UCSD-AML1 (cell line): Measurements from ENCODE around the gene GUCY2F.

ENCODE experiments used
- DNase-seq: peaks from one replicate; lab custom pipeline; 2025; ENCODE audit not compliant: unreplicated experiment; lab: John Stamatoyannopoulos, UW

The GUCY2F gene

DNA sequence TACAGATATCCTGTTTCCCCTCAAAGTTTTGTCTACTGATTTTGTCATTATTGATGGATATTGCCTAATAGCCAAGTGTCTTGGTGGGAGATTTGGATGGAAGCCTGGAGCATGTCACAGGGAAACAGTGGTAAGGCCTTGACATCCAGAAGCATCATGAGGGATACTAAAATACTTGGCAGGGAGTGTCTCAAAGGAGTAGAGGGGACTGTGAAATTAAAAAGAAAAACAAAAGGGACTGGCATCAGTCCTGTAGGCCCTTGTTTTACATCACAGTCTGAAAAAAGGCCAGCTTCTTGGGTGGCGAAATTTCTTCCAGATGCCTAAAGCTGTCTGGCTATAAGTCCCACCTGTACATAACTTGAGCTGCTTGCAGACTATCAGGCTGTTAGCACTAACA, 83.8 kb downstream of the GUCY2F start:
- no peak for DNase-seq

DNA sequence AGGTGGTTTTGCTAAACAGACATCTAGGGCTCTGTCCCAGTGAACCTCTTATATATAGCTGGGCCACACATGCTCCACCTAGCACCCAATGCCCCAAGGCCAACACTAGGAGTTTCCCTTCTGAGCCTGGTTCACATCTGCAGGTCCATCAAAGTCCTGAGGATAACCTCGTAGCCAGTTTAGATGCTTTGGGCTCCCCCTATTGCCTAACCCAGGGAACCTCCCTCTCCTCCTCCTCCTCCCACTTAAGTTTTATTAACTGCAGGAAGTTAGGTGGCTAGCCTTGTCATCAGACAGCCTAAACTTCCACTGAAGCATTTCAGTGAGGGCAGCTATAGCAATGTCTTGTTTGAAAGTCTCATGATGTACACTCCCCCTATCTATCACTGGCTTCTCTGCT, 88.0 kb downstream of the GUCY2F start:
- DNase-seq, result peak; percentile 9

- DNase-seq, result no peak
These were observed 89.0 kb downstream of the GUCY2F start for GRCh38 chrX:109392895-109393294.

GRCh38 chrX:109390556-109390955, 91.3 kb downstream of the GUCY2F start:
- no peak for DNase-seq

DNA sequence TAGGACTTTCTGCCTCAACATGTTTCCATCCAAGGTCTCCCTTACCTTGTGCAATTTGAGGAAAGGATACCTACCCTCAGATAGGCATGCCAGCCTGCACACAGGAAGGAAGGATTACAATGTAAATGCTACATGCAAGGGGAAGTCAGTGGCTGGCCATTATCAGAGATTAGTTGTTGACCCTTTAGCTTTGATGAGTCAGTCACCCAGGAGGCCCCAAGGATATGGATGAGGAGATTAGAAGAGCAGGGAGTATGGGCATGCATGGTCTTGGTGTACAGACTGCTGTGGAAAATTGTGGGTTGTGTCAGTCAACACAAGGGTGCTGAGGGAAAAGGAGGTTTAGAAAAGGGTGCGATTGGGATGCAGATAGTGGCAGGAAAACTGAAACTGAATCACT, 92.0 kb downstream of the GUCY2F start:
- no peak for DNase-seq

DNA sequence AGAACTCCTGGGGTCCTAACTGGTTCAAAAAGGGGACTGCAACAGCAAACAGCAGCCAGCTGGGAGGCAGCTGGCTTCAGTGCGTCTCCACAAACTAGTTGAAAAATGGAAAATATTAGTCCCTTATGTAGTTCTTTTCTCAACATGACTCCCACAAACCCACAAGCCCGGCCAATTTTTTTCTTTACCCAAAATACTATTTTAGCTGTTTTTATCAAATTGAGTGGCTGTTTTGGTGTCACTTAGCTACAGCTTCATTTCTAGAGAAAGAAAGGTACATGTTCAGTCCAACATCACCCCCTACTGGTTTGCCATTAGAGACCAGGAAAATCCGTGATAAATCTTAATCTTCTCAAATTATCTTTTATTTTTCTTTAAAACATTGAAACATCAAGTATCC, 97.2 kb downstream of the GUCY2F start:
- DNase-seq, result no peak

DNA sequence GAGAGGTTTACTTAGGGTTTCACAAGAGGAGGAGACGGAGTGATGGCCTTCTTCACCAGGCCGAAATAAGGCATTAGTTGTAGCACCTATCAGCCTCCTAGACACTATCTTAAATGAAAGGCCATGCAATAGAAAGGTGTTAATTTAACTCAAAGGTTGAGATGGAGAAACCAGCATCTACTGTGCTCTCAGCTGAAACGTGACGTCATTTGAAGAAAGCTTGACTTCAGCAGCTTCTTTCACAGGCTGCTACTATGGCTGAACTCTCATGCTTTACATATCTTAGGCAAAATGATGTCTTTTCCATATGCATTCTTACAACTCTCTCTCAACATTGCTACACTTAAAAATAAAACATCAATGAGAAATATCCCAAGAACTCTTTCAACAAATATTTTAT, 99.6 kb downstream of the GUCY2F start:
- no peak for DNase-seq

DNA sequence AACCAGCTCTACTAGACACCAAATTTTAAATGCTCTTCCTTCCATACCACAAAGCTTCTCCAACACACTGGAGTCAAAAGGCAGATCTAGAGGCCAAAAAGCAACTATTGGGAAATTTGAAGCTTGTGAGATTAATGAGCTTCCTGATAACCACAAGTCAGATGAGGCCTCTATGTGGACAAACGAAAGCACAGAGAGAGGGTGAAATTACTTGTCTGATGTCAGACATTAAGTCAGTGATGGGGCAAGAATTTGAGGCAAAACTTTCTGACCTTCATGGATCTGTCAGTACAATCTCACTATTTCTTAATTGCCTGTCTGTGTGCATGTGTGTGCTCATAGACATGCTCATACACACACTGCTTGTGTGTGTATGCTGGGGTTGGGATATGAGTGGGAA, 103.6 kb downstream of the GUCY2F start:
- no peak for DNase-seq

GRCh38 chrX:109374262-109374960, 107.5 kb downstream of the GUCY2F start:
- no peak for DNase-seq

- DNase-seq, result no peak
These were observed 108.4 kb downstream of the GUCY2F start for GRCh38 chrX:109373468-109373867.

GRCh38 chrX:109372716-109373115, 109.2 kb downstream of the GUCY2F start:
- DNase-seq, result no peak

- no peak for DNase-seq
These were observed 109.6 kb downstream of the GUCY2F start for GRCh38 chrX:109372291-109372690.

DNA sequence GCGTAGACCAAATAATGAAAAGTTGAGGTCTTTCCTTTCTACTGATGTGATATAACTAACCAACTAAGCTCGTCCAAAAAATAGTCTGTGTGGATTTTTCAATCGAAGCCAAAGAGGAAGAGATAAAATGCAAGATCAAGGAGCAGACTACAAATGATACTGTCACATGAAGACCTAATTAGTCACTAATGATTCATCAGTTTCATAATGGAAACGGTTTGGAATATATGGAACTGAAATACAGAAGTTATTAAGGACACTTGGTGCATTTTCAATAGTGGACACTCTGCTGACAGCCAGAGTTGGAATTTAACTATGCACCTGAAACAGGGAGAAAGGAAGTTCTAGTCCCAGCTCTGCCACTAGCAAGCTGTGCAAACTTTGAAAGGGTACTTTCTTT, 119.8 kb downstream of the GUCY2F start:
- no peak for DNase-seq

DNA sequence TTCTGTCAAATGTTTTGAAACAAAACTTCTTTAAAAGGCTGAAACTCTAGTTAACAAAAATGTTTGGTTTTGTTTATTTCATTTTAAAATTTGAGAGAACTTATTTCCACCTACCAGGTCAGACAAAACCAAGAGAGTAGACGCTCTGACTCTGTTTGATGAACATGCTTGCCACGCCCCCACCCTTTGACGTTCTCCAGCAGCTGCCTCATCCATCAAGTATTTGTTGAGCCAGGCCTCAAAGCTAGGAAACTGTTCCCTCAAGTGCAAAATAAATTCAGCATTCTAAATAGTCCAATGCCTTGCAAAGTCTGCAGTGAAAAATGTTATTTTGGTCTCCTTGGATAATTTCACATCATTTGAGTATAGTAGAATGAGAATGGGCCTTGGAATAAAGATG, 121.6 kb downstream of the GUCY2F start:
- no peak for DNase-seq

DNA sequence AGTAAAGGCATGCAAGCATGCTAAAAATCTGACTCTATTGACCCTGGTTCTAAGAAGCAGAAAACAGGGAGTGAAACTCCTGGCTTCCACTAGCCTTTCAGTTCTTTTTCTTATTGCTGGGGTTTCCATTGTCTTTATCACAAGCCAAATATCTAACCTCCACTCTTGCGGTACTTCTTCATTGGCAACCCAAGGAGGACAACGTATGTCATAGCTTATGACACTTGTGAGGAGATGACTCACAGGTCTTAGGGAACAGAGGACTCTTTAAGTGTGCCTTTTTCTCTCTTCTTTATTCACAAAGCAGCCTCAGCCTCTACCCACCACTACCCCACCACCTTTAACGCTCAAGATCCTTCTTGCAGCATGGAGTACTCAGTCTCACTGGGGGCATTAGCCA, 124.2 kb downstream of the GUCY2F start:
- DNase-seq, result no peak

DNA sequence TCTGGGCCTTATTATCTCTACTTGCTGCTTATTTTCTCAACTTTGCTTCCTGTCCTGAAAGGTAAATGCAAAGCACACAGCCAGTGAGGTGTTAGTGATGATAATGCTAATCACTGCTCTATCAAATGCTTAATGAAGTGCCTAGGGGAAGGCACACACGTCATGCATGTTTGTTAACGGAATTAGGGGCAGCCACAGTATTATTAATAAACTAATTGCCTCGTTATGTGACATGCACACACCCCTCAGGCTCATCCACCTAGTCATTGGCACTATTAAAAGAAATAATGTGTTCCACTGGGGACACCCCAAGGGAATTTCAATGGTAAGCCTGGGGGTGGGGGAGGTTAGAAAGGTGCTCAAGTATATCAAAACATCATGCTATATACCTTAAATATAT, 125.2 kb downstream of the GUCY2F start:
- no peak for DNase-seq

- DNase-seq, result no peak
These were observed 129.8 kb downstream of the GUCY2F start for GRCh38 chrX:109352066-109352588.

DNA sequence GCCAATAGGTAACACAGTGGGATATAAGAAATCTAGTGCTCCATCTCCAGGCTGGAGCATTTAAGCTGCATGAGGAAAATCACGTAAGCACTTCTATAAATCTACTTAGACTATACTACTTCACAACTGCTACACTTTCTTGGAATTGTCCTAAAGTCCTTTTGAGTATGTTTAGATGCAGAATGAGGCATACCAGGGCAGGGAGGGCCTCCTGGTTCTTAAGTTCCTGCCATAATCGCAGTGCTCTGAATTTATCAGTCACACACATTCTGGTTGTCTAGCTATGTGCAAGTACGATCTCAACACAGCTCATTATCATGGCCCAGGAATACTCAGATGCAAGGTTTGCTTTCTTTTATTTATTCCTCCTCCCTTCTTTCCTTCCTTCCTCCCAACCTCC, 130.3 kb downstream of the GUCY2F start:
- no peak for DNase-seq

DNA sequence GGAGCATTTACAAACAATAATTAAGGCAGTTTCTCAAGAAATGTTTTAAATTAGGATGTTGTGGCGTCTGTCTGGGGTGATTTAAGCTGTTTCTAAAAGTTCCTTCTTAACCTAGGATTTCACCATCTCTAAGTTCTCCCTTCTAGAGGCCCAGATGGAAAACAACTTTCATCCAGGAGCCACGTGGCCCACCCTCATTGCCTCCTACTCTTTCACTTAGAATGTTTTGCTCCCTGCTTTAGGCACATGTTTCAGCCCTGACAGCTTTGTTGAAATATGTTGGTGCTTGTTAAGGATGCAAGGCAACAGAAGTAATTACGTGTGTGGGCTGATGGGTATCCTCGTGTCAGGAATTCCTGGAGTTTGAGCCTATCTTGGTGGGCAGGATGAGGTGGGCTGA, 131.3 kb downstream of the GUCY2F start:
- DNase-seq, result no peak

DNA sequence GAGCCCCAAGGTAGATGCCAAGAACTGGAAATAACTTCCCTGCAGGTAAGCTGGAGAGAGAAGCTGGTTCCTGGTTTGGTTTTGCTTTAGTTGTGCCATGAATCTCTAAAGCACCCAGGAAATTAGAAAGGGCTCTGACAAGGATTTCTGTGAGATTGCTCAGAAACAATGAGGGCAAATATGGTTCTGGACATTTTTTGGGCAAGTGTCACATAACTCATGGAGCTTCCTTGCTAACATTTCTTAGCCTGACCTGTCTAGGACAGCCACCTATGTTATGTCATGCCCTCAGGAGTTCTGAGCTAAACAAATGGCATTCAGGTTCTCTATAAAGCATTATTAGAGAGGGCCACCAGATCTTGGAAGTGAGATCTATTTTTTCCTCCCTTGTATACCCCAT, 131.8 kb downstream of the GUCY2F start:
- no peak for DNase-seq

- DNase-seq, result no peak
These were observed 134.3 kb downstream of the GUCY2F start for GRCh38 chrX:109347632-109348031.

- no peak for DNase-seq
These were observed 135.4 kb downstream of the GUCY2F start for GRCh38 chrX:109346491-109346890.

DNA sequence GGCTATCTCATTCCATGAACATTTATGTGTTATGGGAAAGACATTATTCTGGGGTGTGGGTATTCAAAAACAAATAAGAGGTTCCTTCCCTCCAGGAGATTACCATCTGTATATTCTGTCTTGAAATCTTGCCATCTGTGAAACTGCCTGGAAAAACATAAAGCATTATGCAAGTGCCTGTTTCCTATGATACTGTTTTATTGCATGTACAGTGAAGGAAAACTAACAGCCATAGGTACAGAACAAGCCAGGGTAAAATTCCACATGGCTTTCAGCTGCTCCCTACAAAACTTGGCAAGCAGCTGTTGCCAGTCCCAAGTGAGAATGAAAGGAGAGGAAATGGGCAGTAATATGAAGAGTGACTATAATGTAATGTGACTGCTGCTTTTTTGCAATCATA, 136.0 kb downstream of the GUCY2F start:
- DNase-seq, result no peak
